Endothelial cell of umbilical vein (primary cell): Measurements from ENCODE around the gene ZNF560. TPM values are rescaled to one million over a fixed set of nuclear protein-coding genes. Genes with fewer than 3 reads are reported as not detected.

Experiments used
- BruUV-seq: library from RNA; stranded (reverse); fragments of 400-500 nt; replicated peaks from 2 replicates; lab custom pipeline; 2021; lab: Mats Ljungman, UMichigan
- CTCF ChIA-PET: fragments of 300-600, 350-600 bp; sonication (Branson Sonifier 250); formaldehyde crosslinking; loops from one replicate; lab custom pipeline; 2021; ENCODE audit warnings: antibody characterized with exemption, inconsistent platforms; lab: Charles Lee
- POLR2A ChIA-PET: fragments of 300-600, 350-600 bp; sonication (Branson Sonifier 250); formaldehyde crosslinking; loops from one replicate; lab custom pipeline; 2021; ENCODE audit warnings: antibody characterized with exemption, inconsistent platforms; lab: Charles Lee
- DNase-seq: peaks from one replicate; pipeline ENCODE4 v3.0.0-alpha.2; 2011; ENCODE audit warnings: low read depth, low spot score
- FAIRE-seq: peaks from 2 replicates; lab custom pipeline; 2011; peaks lifted over from hg19 to GRCh38; lab: Jason Lieb, UNC
- H2AFZ ChIP-seq: 2 replicates; pipeline ENCODE4 v1.6.0; 2012; ENCODE audit warnings: low read depth, low read length, control low read depth, inconsistent platforms
- H3K27ac ChIP-seq: 2 replicates; pipeline ENCODE4 v1.5.1; 2011; ENCODE audit warnings: low read depth, mild to moderate bottlenecking, control low read depth, low read length, moderate library complexity; ENCODE audit not compliant: insufficient read depth
- H3K27me3 ChIP-seq, 2 experiments: 2 replicates each; pipeline versions ENCODE4 v1.6.0 to v1.6.1; 2011; ENCODE audit warnings: low read length in 2 of 2, mixed read lengths in 1 of 2; ENCODE audit not compliant: control insufficient read depth in 2 of 2, insufficient read depth in 2 of 2
- H3K36me3 ChIP-seq, 2 experiments: 2 replicates in 1 of 2; 3 replicates in 1 of 2; pipeline ENCODE4 v1.5.1; 2011; ENCODE audit warnings: low read length in 2 of 2, mild to moderate bottlenecking in 1 of 2, moderate library complexity in 1 of 2; ENCODE audit not compliant: control insufficient read depth in 2 of 2, insufficient read depth in 2 of 2; ENCODE audit errors: extremely low read depth in 1 of 2
- H3K4me1 ChIP-seq: 3 replicates; pipeline ENCODE4 v1.5.1; 2011; ENCODE audit warnings: mild to moderate bottlenecking, low read length; ENCODE audit not compliant: control insufficient read depth, insufficient read depth; ENCODE audit errors: extremely low read depth
- H3K4me2 ChIP-seq: 2 replicates; pipeline ENCODE4 v1.6.1; 2011; ENCODE audit warnings: low read length, control low read depth, mixed read lengths; ENCODE audit not compliant: insufficient read depth
- H3K4me3 ChIP-seq, 3 experiments: fragments of 200-600 bp in 1 of 3; sonication (generic), shearing (Covaris generic) in 1 of 3; replicated peaks in 1 of 3; 2 replicates each; pipeline ENCODE4 v1.5.1; 2011 to 2016; ENCODE audit warnings: control low read depth in 3 of 3, low read length in 3 of 3, mild to moderate bottlenecking in 2 of 3, inconsistent platforms in 1 of 3, low read depth in 1 of 3, moderate library complexity in 1 of 3; ENCODE audit not compliant: insufficient read depth in 1 of 3
- H3K79me2 ChIP-seq: 2 replicates; pipeline ENCODE4 v1.6.0; 2012; ENCODE audit warnings: low read length, inconsistent platforms; ENCODE audit not compliant: control insufficient read depth, insufficient read depth
- H3K9ac ChIP-seq: replicated peaks from 2 replicates; pipeline ENCODE3; 2011; ENCODE audit warnings: low read length, control low read depth; ENCODE audit not compliant: insufficient read depth; ENCODE audit errors: extremely low read depth
- H3K9me1 ChIP-seq: replicated peaks from 3 replicates; pipeline ENCODE4 v1.6.0; 2011; ENCODE audit warnings: mild to moderate bottlenecking, low read length; ENCODE audit not compliant: control insufficient read depth, insufficient read depth; ENCODE audit errors: extremely low read depth
- H3K9me3 ChIP-seq: replicated peaks from 2 replicates; pipeline ENCODE4 v1.5.1; 2012; ENCODE audit warnings: low read length, inconsistent platforms; ENCODE audit not compliant: control insufficient read depth, insufficient read depth
- H4K20me1 ChIP-seq: replicated peaks from 2 replicates; pipeline ENCODE3; 2011; ENCODE audit warnings: mild to moderate bottlenecking, low read length; ENCODE audit not compliant: control insufficient read depth, insufficient read depth; ENCODE audit errors: extremely low read depth
- CTCF ChIP-seq, 2 donors: IDR thresholded peaks; 1 replicate in 1 of 2; 2 replicates in 1 of 2; pipeline ENCODE4 v1.5.1; 2011; ENCODE audit warnings: low read length in 2 of 2, mild to moderate bottlenecking in 2 of 2, moderate library complexity in 2 of 2, control low read depth in 1 of 2, inconsistent platforms in 1 of 2, low read depth in 1 of 2; ENCODE audit not compliant: insufficient read depth in 1 of 2; ENCODE audit errors: extremely low read depth in 1 of 2
- EZH2 ChIP-seq: IDR thresholded peaks from 2 replicates; pipeline ENCODE4 v1.6.1; 2012; ENCODE audit warnings: borderline replicate concordance, low read depth, mild to moderate bottlenecking, moderate library complexity, low read length, inconsistent platforms; ENCODE audit not compliant: severe bottlenecking
- FOS ChIP-seq: IDR thresholded peaks from 2 replicates; pipeline ENCODE4 v1.6.1; 2011; ENCODE audit warnings: mild to moderate bottlenecking, low read length, moderate library complexity, borderline replicate concordance; ENCODE audit not compliant: insufficient read depth
- GATA2 ChIP-seq: IDR thresholded peaks from 2 replicates; pipeline ENCODE4 v1.7.0; 2011; ENCODE audit warnings: low read depth, mild to moderate bottlenecking, moderate library complexity, mixed read lengths, low read length; ENCODE audit not compliant: insufficient read length, insufficient read depth
- JUN ChIP-seq: IDR thresholded peaks from 2 replicates; pipeline ENCODE4 v1.6.1; 2011; ENCODE audit warnings: borderline replicate concordance, low read depth; ENCODE audit not compliant: insufficient read length, insufficient read depth
- MAX ChIP-seq: IDR thresholded peaks from 2 replicates; pipeline ENCODE4 v1.6.1; 2011; ENCODE audit not compliant: insufficient read depth, insufficient read length
- MYC ChIP-seq: IDR thresholded peaks from one replicate; pipeline ENCODE4 v1.6.1; 2011; ENCODE audit warnings: mild to moderate bottlenecking, low read depth, low read length
- POLR2A ChIP-seq: IDR thresholded peaks from 2 replicates; pipeline ENCODE4 v1.6.1; 2012; ENCODE audit warnings: low read depth, mild to moderate bottlenecking, control low read depth, low read length
- POLR2AphosphoS5 ChIP-seq: IDR thresholded peaks from 2 replicates; pipeline ENCODE4 v1.6.1; 2012; ENCODE audit warnings: low read depth, mild to moderate bottlenecking, control low read depth, low read length, moderate library complexity; ENCODE audit not compliant: insufficient read depth
- dilution Hi-C: fragments of 300-500 bp; cut with MboI; formaldehyde crosslinking; loops from one replicate; pipeline ENCODE4 v1.15.0; 2019; ENCODE audit warnings: low sequenced_read_pairs; ENCODE audit not compliant: extremely low pct_ligation_motif_present
- intact Hi-C: fragments of 100-400 bp; cut with micrococcal nuclease; formaldehyde crosslinking; loops from one replicate; pipeline ENCODE4 v1.10.0; 2022
- polyA plus RNA-seq, 4 experiments: library from polyadenylated mRNA; depleted of rRNA in 3 of 4; stranded (reverse) in 3 of 4; unstranded in 1 of 4; fragments of >200 nt; gene quantifications; 2 replicates each; pipeline versions ENCODE4 v1.2.1 to v1.2.3, GENCODE V29; 2011 to 2012; ENCODE audit warnings: missing spikeins in 1 of 4
- total RNA-seq: library from RNA; stranded (reverse); gene quantifications from 2 replicates; pipeline ENCODE4 v1.2.3, GENCODE V29; 2021

The ZNF560 gene
- total and polyA plus RNA-seq, 2 donors (not counting 3 experiments of a cell fraction or from before 2014, with no cell fraction given), result 0.06 TPM; not detected in 1

GRCh38 chr19:9456018-9456689 lies 42.3 kb downstream of the ZNF560 start:
- H3K4me1 ChIP-seq, result no peaks in the 10 kb centered on the region
- H3K27ac ChIP-seq, result no peak overlapping the region
- DNase-seq (no peak), FAIRE-seq (no peak)
- no peak overlapping the region for H3K4me2 ChIP-seq
- BruUV-seq, result no TSS peak
- H3K9me1 ChIP-seq, result no peaks in the 10 kb centered on the region
- no peaks in the 10 kb centered on the region for H4K20me1 ChIP-seq
- H3K9ac ChIP-seq, result no peak overlapping the region
- dilution Hi-C loops (no loop called here), intact Hi-C loops (no loop called here)
- TF ChIP-seq POLR2A, result no peak
- H3K9me3 ChIP-seq, result no peaks in the 10 kb centered on the region
- no peak overlapping the region for H2AFZ ChIP-seq
- H3K36me3 ChIP-seq, result no peaks in the 10 kb centered on the region
- H3K79me2 ChIP-seq, result no peaks in the 10 kb centered on the region
- CTCF ChIA-PET, result no interaction called here
- H3K27me3 ChIP-seq, result no peaks in the 10 kb centered on the region
- H3K4me3 ChIP-seq, result no peak overlapping the region
- POLR2A ChIA-PET, result no interaction called here

GRCh38 chr19:9453953-9454352 lies 44.5 kb downstream of the ZNF560 start:
- no peak overlapping the region for H3K4me3 ChIP-seq
- CTCF ChIA-PET, result no interaction called here
- H3K9ac ChIP-seq, result no peak overlapping the region
- no peak for TF ChIP-seq CTCF (IDR thresholded peaks at IDR 0.05; ENCODE audit: extremely low read depth in 1 of 2, insufficient read depth in 1 of 2, low read depth in 1 of 2, low read length in 2 of 2)
- no peak for TF ChIP-seq GATA2
- no peak for TF ChIP-seq EZH2
- TF ChIP-seq POLR2AphosphoS5, result no peak
- no peak for TF ChIP-seq MYC
- no peak for TF ChIP-seq MAX
- TF ChIP-seq FOS, result no peak
- TF ChIP-seq JUN, result no peak
- TF ChIP-seq POLR2A, result no peak
- H3K79me2 ChIP-seq, result no peaks in the 10 kb centered on the region
- no peaks in the 10 kb centered on the region for H3K9me3 ChIP-seq
- H3K36me3 ChIP-seq, result no peaks in the 10 kb centered on the region
- H3K27me3 ChIP-seq, result no peaks in the 10 kb centered on the region
- POLR2A ChIA-PET, result no interaction called here
- H2AFZ ChIP-seq, result no peak overlapping the region
- H3K4me2 ChIP-seq, result no peak overlapping the region
- H4K20me1 ChIP-seq, result no peaks in the 10 kb centered on the region
- dilution Hi-C loops (no loop called here), intact Hi-C loops (no loop called here)
- DNase-seq (no peak), FAIRE-seq (no peak)
- H3K4me1 ChIP-seq, result no peaks in the 10 kb centered on the region
- H3K27ac ChIP-seq, result no peak overlapping the region
- H3K9me1 ChIP-seq, result no peaks in the 10 kb centered on the region
- no TSS peak for BruUV-seq
